HG02885 (cell line): Measurements from ENCODE around the gene TMC1.
"Not testable (repeated sequence)": the region's sequence is repeated elsewhere in the genome, so short reads cannot be mapped to it uniquely, and the experiment has no call there.

Source experiments
- ATAC-seq: cut with Tn5 transposase; IDR thresholded peaks from one replicate; pipeline ENCODE4 v1.9.1; 2021; ENCODE audit warnings: mild to moderate bottlenecking; ENCODE audit not compliant: unreplicated experiment, poor library complexity

The TMC1 gene

DNA sequence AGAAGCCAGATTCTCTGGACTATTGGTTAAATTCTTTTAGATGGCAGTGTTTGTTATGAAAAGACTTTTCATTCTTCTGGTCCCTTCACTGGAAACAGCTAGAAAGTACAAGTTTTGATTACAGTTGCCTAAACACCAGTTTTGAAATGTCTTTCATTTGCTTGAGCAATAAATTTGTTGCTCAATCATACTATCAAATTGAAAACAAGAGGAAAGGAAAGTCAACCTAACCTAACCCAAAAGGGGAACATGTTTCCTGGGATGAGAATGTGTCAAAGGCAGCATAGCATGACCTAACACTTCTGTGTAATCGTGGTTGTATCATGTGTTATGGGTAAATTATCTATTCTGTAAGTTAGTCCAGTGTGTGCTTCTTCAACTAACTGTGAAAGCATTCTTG lies 213.2 kb downstream of the TMC1 start:
- ATAC-seq, result no peak

DNA sequence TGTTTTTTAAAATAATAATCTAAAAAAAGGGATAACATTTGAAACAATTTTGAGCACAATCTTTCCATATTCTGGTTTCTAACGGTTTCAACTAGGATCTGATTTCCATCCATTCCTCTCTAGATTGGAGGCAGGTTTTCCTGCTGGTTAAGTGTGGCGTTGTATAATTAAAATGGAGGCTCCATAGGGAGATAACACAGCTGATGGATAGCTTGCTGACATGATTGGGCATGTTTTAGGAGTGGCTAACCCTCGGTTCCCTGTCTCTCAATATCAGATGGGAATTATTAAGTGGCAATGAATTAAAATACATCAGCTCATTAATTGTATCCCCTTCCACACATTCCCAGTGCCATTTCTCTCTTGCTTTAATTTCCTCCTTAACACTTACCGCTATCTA lies 222.4 kb downstream of the TMC1 start:
- ATAC-seq, result no peak

DNA sequence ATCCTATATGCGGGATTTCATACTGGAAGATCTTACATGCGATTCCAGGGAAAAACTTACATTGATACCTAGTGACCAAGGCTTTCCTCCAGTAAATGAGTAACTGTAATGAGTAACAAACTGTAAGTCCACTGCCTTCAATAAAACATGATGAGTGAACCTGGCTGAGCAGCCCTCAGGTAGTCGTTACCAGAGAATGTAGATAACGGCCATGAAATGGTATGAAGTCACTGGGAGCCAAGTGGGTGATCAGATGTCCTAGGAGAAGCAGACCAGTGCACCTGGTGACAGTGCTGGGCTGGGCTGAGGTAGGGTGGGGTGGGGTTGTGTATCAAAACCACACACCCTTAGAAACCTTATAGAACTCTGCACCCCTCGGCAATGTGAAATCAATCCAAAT lies 227.9 kb downstream of the TMC1 start:
- ATAC-seq, result no peak

DNA sequence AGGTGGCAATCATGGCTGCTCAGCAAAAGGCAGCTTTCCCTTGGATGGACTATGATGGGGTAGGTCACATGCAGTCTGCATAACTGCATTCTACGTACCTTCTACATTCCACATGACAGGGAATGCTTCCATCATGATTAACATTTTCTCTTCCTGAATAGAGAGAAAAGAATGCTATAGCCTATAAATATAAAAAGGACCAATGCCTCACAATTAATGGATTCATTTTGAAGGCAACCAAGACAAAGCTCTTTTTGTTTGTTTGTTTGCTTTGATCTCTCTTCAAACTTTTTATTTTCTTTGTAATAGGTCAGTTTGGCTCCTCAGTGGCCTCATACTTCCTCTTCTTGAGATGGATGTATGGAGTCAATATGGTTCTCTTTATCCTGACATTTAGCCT lies 230.1 kb downstream of the TMC1 start:
- no peak for ATAC-seq

DNA sequence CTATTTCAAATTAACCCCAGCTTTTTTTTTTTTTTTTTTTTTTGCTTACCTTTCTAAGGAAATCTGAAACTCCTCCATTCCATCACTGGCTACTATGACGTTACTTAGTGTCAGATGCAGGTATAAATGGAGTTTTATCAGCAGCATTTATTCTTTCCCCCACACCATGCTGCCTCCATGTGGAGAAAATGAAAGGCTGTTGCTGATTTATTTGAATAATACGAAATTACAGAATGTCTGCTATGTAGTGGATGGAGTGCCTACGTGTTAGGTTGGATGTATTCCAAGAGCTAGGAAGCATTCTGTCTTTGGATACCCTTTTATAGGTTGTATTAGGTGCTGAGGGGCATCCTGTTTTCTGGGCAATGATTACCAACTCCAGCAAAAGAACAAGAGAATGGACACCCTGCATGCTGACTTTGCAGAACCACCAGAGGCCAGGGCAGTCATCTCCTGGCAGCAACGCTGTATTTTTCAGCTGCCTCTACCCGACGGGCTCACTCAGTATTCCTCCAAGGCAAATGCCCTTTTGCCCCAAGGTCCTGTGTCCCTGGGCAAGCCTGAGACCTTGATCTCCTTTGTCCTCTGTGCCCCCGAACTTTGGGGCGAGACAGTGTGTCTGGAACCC lies 232.0 kb downstream of the TMC1 start:
- ATAC-seq, result no peak

DNA sequence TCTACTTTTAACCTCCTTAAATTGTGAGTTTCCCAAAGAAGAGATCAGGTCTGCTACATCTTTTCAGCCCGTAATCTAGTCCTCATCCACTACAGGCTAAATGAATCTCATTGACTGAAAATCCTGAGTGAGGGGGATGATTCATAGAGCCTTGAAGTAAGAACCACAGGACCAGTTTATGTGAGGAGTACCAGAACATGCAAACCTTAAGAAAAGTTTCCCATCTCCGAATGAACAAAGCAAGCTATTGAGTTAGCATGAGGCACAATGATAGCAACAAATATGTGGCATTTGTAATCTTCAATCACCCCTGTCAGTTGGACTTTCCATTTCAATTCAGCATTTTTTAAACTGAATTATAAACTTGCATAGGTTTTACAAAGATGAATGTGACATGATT lies 234.4 kb downstream of the TMC1 start:
- ATAC-seq, result no peak

DNA sequence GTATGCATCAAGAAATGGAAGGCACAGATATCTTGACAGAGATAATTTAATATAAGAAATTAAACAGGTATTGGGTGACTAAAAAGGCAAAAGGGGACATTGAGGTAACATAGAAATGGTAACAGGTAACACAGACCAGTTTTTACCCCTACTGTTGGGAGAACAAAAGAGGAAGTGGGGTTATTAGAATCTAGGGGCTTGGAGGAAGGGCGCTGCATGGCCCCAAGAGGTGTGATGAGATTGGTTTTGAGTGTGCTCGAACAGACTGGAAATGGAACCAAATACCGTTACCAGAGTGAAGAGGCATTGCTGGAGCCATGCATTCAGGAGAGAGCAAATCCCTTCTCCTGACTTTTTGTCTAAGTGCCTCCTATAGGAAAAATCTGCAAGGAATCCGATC lies 237.5 kb downstream of the TMC1 start:
- no peak for ATAC-seq

DNA sequence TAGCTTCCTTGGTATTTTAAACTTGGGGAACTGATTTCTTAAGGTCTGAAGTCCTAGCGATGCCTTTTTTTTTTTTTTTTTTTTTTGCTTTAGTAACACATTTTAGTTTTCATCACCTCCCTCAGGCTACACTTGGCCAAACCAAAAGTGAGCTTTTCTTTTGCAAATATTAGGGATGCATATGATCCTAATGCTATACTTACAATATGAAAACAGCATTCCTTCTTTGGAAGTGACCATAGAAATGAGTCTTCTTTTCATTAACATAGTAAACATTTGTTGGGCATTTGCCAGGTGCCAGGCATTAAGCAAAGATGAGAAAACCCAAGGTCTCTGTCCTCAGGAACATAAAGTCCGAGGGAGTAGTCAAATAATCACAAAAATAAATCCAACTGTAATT lies 241.6 kb downstream of the TMC1 start:
- no peak for ATAC-seq

DNA sequence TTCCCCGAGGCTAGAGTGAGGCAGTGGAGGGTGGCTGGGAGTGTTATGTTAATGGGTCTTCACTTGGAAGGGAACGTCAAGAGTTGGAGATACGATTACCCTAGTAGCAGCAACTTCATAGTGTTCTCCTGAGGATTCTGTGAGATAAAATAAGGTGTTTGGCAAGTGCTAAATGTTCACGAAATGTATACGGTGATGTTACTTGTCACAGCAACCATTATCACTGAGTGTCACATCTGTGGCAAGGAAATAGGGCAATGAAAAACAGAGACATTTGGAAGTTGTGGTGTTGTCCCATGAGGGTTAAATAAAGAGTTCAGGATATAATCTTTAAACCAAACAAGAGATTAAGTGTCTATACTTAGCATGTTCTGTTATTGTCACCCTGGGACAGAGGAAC lies 248.1 kb downstream of the TMC1 start:
- ATAC-seq, result no peak

DNA sequence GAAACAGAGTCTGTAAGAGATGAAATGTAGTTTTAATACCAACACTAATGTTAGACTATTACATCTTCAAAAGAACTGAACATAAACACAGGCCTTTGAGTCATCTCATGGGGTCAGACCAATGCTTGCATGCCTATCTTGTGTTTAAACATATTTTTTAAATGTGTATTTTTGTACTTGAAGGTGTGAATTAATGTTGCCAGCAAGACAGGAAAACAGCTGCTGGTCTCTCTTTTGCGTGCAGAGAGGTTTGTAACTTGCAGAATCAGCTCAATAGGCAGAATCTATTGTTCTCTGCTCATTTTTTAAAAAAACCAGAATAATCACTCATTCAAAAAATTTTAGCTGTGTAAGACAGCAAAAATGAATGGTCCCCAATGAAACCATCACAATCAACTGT lies 251.3 kb downstream of the TMC1 start:
- ATAC-seq, result no peak

DNA sequence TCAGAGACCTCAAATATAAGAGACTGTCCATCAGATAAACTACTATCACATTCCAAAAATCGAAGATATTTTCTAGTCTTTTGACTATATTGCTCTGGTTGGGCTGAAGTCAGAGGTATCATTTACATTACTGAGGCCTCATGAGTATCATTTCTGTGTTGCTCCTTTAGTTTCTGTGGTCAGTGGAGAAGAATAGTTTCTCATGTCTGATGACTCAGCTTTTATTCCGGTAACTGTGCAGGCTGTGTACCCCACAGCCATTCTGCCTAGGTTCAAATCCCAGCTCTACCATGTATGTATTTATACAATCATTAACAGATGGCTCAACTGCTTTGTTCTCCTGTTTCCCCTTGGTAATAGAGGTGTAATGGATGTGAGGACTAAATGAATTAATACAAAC lies 252.2 kb downstream of the TMC1 start:
- no peak for ATAC-seq

DNA sequence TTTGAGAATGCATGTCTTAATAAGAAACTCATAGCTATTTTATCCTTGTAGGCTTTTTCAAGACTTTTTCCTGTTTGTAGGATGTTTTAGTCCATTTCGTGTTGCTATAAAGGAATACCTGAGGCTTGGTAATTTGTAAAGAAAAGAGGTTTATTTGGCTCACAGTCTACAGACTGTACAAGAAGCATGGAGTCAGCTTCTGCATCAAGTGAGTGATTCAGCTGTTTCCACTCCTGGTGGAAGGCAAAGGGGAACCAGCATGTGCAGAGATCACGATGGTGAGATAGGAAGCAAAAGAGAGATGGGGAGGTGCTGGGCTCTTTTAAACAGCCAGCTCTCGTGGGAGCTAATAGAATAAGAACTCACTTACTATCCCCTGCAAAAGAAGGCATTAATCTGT lies 254.2 kb downstream of the TMC1 start:
- ATAC-seq, result no peak

DNA sequence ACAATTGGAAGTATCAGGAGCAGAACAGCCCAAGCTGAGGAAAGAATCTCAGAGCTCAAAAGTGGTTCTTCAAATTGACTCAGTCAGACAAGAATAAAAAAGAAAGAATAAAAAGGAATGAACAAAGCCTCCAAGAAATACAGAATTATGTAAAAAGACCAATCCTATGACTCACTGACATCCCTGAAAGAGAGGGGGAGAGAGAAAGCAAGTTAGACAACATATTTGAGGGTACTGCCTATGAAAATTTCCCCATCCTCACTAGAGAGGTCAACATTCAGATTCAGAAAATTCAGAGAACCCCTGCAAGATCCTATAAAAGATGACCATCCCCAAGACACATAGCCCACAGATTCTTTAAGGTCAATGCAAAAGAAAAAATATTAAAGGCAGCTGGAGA lies 258.2 kb downstream of the TMC1 start:
- no peak for ATAC-seq

DNA sequence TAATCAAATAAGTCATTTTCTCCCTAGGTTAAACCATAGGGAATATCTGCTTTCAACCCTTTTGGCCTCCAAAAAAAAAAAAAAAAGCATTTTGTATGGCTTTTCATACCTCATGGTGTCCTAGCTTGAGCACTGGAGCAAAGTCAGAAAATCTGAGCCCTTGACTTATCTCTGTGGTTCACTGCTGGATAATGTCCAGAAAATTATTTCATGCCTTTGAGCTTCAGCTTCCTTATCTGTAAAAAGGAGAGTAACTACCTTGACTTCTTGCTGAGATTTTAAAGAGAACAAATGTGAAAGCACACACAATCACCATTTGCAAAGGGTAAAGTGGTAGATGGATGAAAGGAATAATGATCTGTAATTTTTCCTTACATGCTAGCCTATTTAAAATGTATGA lies 265.5 kb downstream of the TMC1 start:
- ATAC-seq, result no peak

DNA sequence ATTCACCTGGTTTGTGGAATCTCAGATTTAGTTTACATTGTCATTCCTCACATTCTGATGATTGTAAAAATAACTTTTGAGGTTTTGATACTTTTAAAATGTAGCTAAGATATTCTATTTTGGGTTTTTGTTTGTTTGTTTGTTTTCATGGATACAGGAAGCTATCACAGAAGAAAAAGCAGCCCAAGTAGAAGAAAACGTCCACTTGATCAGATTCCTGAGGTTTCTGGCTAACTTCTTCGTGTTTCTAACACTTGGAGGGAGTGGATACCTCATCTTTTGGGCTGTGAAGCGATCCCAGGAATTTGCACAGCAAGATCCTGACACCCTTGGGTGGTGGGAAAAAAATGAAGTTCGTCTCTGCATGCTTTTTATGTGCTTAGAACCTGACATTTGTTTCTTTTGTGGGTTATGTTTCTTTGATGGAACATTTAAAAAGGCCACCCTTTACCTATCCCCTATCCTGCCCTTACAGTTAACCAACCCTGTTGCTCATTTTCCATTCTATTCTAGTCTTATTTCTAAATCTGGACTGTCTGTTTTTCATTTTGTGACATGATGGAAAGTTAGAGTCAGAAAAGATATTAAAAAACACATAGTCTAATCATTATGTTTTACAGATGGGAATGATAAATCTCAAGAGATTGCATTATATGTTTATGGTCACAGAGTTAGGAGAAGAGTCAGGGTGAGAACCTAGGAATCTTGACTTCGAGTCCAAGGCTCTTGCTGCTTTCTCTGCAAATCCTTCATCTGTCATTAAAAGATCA lies 267.7 kb downstream of the TMC1 start:
- no peak for ATAC-seq

DNA sequence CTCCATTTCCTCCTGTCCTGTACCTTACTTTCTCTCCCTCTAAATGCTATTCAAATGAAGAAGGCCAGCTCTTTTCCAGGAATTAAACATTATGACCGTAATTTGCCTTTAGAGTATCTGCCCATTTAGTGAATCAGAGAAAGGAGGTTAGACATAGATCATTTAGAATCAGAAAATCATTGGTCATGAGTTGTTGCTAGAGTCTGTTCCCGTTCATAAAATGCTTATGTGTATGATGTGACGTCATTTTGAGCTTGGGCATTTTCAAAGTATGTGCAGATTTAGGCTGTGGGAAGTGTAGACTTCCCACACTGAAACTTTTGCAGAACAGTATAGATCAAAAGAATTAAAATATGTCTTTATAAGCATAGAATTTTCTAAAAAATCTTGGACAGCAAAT lies 268.5 kb downstream of the TMC1 start:
- no peak for ATAC-seq

DNA sequence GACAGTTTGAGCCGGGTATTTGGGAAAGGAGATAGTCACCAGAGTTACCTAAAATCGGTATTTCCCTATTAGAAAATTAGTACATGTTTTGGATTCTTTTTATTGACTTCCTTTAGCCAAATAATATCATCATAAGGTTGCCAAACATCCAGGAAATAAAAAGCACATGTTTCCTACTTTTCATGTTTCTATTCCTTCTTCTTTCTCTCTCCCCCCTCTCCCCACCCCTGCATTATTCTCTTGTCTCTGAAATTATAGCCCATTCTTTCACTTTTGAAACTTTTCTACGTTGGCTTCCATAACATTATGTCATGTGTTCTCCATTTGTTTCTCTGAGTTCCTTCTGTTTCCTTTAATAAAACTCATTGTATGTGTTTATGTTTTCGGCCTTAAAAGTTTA lies 269.6 kb downstream of the TMC1 start:
- ATAC-seq, result no peak

DNA sequence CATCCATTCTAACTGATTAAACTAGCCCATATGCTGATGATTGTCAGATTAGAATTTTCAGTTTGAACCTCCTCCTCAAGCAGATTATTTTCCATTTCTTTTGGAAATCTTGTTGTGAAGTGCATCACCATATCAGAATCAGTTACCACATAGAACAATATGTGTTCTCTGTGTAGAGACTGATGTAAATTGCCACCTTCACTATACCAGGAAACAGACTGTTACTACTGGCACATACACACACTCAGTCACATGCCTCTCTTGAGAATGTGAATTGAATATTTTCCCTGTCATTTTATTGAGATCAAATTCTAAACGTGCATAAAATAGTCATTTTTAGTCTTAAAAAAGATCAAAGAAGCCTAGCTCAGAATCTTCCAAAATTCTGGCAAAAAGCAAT lies 270.0 kb downstream of the TMC1 start:
- ATAC-seq, result no peak

DNA sequence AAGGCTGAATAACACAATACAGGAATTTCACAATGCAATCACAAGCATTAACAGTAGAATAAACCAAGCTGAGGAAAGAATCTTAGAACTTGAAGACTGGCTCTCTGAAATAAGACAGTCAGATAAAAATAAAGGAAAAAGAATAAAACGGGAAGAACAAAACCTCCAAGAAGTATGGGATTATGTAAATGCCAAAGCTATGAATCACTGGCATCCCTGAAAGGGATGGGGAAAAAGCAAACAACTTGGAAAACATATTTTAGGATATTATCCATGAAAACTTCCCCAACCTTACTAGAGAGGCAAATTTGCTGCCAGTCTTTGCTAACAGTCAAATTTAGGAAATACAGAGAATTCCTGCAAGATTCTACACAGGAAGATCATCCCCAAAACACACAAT lies 273.5 kb downstream of the TMC1 start:
- no peak for ATAC-seq

DNA sequence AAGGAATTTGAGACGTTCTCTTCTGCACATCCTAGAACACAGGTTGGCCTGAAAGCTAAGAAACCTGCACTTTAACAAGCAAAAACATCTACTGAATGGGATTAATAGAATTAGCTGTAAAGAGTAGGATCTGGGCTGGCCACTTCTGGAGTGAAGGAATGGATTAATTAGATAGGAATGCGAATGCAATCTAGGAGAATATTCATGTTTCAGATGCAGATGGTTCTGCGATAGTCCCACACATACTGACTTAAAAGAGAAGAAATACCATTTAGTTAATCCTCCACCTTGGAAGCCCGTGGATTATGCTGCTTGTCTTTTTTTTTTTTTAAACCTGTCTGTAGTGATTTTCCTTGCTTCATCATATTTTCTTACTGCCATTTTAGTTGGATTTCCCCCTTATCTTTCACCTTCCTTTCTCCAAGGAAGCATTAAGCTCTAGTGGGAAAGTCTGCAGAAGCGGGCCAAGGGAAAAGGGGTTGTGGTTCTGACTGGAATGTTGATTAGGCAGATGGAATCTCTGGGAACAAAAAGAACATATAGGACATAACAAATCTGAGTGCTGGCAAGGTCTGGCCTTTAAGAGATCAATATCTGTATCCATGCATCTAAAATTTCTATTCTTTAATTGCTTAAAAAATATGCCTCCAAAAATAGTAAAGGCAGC lies 279.1 kb downstream of the TMC1 start:
- no peak for ATAC-seq

DNA sequence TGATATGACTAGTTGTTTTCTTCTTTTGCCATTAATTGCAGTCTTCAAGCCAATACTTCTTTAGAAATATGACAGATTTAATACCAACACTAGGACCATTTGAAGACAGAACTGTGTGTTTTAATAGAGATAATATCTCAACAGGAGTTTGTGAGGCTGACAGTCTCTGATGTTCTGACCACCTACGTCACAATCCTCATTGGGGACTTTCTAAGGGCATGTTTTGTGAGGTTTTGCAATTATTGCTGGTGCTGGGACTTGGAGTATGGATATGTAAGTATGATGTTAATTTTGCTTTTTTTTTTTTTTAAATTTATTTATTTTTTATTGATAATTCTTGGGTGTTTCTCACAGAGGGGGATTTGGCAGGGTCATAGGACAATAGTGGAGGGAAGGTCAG lies 283.8 kb downstream of the TMC1 start:
- no peak for ATAC-seq

DNA sequence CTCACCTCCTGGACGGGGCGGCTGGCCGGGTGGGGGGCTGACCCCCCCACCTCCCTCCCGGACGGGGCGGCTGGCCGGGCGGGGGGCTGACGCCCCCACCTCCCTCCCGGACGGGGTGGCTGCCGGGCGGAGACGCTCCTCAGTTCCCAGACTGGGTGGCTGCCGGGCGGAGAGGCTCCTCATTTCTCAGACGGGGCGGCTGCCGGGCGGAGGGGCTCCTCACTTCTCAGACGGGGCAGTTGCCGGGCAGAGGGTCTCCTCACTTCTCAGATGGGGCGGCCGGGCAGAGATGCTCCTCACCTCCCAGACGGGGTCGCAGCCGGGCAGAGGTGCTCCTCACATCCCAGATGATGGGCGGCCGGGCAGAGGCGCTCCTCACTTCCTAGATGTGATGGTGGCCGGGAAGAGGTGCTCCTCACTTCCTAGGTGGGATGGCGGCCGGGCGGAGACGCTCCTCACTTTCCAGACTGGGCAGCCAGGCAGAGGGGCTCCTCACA lies 285.0 kb downstream of the TMC1 start:
- ATAC-seq, result not testable (repeated sequence)
